ENCODE data around the gene UBL3.
A peak's percentile ranks its signal among the peaks of the same experiment; 100 is the strongest.

UBL3 gene

GRCh38 chr13:29850213-29850898 lies at the start of gene UBL3:
Gene UBL3, minus strand, starts transcription at chr13:29850617. Its CDS starts 1,079 bp downstream, at chr13:29849538.
- peak; percentile 86 for DNase-seq

- no peak for DNase-seq
Measured at GRCh38 chr13:29897102-29897501, 46.7 kb upstream of the UBL3 start.

GRCh38 chr13:29893438-29893837 lies 43.0 kb upstream of the UBL3 start:
- DNase-seq = no peak

- DNase-seq = no peak
Measured at GRCh38 chr13:29892151-29892550, 41.7 kb upstream of the UBL3 start.

GRCh38 chr13:29889111-29889510 lies 38.7 kb upstream of the UBL3 start:
- DNase-seq = no peak

- no peak for DNase-seq
Measured at GRCh38 chr13:29888306-29888705, 37.9 kb upstream of the UBL3 start.

- no peak for DNase-seq
Measured at GRCh38 chr13:29887686-29888085, 37.3 kb upstream of the UBL3 start.

- DNase-seq = no peak
Measured at GRCh38 chr13:29887030-29887557, 36.7 kb upstream of the UBL3 start.

- DNase-seq = no peak
Measured at GRCh38 chr13:29886446-29886845, 36.0 kb upstream of the UBL3 start.

GRCh38 chr13:29885989-29886388 lies 35.6 kb upstream of the UBL3 start:
- DNase-seq = no peak

- DNase-seq = no peak
Measured at GRCh38 chr13:29884671-29885430, 34.4 kb upstream of the UBL3 start.

GRCh38 chr13:29883941-29884518 lies 33.6 kb upstream of the UBL3 start:
- DNase-seq = no peak

GRCh38 chr13:29882076-29882475 lies 31.7 kb upstream of the UBL3 start:
- DNase-seq = no peak

- DNase-seq = no peak
Measured at GRCh38 chr13:29878101-29878500, 27.7 kb upstream of the UBL3 start.

GRCh38 chr13:29877456-29878078 lies 27.1 kb upstream of the UBL3 start:
- DNase-seq = peak; percentile 11

- no peak for DNase-seq
Measured at GRCh38 chr13:29875646-29876045, 25.2 kb upstream of the UBL3 start.

GRCh38 chr13:29868581-29868980 lies 18.2 kb upstream of the UBL3 start:
- no peak for DNase-seq

- DNase-seq = no peak
Measured at GRCh38 chr13:29865934-29866333, 15.5 kb upstream of the UBL3 start.

- no peak for DNase-seq
Measured at GRCh38 chr13:29861694-29862110, 11.3 kb upstream of the UBL3 start.

- DNase-seq = no peak
Measured at GRCh38 chr13:29859971-29860370, 9.6 kb upstream of the UBL3 start.

- DNase-seq = no peak
Measured at GRCh38 chr13:29858667-29859066, 8.2 kb upstream of the UBL3 start.

GRCh38 chr13:29858231-29858630 lies 7.8 kb upstream of the UBL3 start:
- no peak for DNase-seq

GRCh38 chr13:29857085-29857484 lies 6.7 kb upstream of the UBL3 start:
- no peak for DNase-seq
